BE2C (cell line): ENCODE data around the gene CADPS2.
"Not testable (repeated sequence)": the region's sequence is repeated elsewhere in the genome, so short reads cannot be mapped to it uniquely, and the experiment has no call there.

Experiments
- DNase-seq: peaks from one replicate; pipeline ENCODE4 v3.0.0-alpha.2; 2020
- H3K27me3 ChIP-seq: fragments of 250-450 bp; sonication (Bioruptor Pico); 2 replicates; pipeline ENCODE4 v1.5.1; 2020; ENCODE audit warnings: mild to moderate bottlenecking
- H3K36me3 ChIP-seq: fragments of 250-450 bp; sonication (Bioruptor Pico); 2 replicates; pipeline ENCODE4 v1.5.1; 2020; ENCODE audit warnings: mild to moderate bottlenecking
- H3K4me1 ChIP-seq: fragments of 250-450 bp; sonication (Bioruptor Pico); 2 replicates; pipeline ENCODE4 v1.5.1; 2020
- H3K4me3 ChIP-seq: 2 replicates; pipeline ENCODE4 v1.5.1; 2011; ENCODE audit warnings: low read depth, low read length
- H3K9me3 ChIP-seq: fragments of 250-450 bp; sonication (Bioruptor Pico); 2 replicates; pipeline ENCODE4 v1.5.1; 2020
- TF ChIP-seq, protein P1 (sequence below): IDR thresholded peaks from 2 replicates; pipeline ENCODE4 v1.5.1; 2012; ENCODE audit warnings: mild to moderate bottlenecking, low read depth, low read length

Gene CADPS2

DNA sequence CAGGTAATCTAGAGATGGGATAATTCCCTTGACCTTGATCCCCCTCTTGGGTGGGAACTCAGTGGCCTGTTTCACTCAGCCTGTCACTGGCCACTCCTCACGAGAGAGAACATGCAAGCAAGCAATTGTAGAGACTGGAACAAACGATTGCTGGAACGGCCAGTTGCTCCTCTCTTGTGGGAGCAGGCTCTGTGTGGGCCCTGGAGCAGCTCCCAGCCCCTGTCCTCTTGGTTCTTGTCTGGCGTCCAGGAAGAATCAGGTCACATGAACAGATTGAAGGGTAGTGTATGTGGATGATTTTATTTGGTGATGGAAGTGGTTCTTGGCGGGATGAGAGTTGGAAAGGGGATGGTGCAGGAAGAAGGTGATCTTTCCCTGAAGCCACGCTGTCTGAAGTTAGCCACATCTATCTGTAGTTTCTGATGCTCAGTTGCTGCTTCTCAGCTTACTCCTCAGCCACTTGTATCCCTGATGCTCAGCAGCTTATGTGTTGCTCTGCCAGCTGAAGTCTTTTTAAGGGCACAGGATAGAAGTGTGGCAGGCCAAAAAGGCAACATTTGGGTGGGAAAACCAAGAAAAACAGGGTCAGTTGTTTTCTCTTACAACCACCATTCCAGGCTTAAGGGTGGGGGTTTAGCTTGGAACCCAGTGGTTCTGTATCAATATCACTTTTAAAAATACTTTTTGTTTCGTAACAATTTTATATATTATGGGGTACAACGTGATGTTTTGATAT, 203.3 kb downstream of the CADPS2 start:
- no peaks in the 10 kb centered on the region for H3K4me1 ChIP-seq
- no peaks in the 10 kb centered on the region for H3K9me3 ChIP-seq
- DNase-seq: no peak
- H3K27me3 ChIP-seq: peaks cover 2% of the 10 kb centered on the region
- no peaks in the 10 kb centered on the region for H3K36me3 ChIP-seq
- TF ChIP-seq, protein P1, sequence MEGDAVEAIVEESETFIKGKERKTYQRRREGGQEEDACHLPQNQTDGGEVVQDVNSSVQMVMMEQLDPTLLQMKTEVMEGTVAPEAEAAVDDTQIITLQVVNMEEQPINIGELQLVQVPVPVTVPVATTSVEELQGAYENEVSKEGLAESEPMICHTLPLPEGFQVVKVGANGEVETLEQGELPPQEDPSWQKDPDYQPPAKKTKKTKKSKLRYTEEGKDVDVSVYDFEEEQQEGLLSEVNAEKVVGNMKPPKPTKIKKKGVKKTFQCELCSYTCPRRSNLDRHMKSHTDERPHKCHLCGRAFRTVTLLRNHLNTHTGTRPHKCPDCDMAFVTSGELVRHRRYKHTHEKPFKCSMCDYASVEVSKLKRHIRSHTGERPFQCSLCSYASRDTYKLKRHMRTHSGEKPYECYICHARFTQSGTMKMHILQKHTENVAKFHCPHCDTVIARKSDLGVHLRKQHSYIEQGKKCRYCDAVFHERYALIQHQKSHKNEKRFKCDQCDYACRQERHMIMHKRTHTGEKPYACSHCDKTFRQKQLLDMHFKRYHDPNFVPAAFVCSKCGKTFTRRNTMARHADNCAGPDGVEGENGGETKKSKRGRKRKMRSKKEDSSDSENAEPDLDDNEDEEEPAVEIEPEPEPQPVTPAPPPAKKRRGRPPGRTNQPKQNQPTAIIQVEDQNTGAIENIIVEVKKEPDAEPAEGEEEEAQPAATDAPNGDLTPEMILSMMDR: no peak
- H3K4me3 ChIP-seq: no peak overlapping the region

DNA sequence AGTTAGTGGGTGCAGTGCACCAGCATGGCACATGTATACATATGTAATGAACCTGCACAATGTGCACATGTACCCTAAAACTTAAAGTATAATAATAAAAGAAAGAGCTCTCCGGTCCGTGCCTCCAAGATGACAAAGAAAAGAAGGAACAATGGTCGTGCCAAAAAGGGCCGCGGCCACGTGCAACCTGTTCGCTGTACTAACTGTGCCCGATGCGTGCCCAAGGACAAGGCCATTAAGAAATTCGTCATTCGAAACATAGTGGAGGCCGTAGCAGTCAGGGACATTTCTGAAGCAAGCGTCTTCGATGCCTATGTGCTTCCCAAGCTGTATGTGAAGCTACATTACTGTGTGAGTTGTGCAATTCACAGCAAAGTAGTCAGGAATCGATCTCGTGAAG, 205.1 kb downstream of the CADPS2 start:
- not testable (repeated sequence) for H3K9me3 ChIP-seq, DNase-seq, H3K4me1 ChIP-seq, H3K36me3 ChIP-seq, H3K4me3 ChIP-seq, H3K27me3 ChIP-seq

DNA sequence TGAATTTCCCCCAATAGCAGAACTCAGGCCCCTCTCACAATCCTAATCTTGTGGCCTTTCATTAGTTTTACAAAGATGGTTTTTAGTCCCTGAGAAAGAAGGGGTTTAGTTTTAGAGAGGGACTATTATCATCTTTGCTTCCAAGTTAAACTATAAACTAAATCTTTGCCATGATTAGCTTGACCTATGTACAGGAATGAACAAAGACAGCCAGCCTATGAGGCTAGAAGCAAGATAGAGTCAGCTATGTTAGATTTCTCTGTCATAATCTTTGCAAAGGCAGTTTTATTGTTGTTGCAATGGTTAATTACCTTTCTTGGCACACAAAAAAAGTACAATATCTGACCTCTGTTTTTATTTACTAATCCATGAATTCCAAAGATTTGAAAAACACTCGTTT, 206.4 kb downstream of the CADPS2 start:
- no peak overlapping the region for H3K4me3 ChIP-seq
- no peak for DNase-seq

DNA sequence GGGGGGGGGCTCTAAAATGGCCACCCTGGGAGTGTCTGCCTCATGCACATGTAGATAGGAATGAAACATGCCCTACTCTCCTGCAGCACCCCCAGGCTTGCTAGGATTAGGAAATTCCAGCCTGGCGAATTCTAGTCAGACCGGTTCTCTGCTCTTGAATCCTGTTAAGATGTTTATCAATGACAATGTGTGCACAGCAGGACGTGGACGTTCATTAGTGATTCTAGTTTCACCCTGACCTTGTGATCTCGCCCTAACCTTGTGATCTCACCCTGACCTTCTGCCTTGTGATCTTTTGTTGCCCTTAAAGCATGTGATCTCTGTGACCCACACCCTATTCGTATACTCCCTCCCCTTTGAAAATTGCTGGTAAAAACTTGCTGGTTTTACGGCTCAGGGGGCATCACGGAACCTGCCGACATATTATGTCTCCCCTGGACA, 207.0 kb downstream of the CADPS2 start:
- H3K9me3 ChIP-seq, DNase-seq, H3K36me3 ChIP-seq, H3K27me3 ChIP-seq, H3K4me1 ChIP-seq, H3K4me3 ChIP-seq: not testable (repeated sequence)

More for the DNA sequence above, 206.4 kb downstream of the CADPS2 start:
- TF ChIP-seq, protein P1: no peak
- Histone ChIP-seq H3K27me3 (no peaks in the 10 kb centered on the region), H3K9me3 (no peaks in the 10 kb centered on the region), H3K4me1 (no peaks in the 10 kb centered on the region), H3K36me3 (no peaks in the 10 kb centered on the region)

DNA sequence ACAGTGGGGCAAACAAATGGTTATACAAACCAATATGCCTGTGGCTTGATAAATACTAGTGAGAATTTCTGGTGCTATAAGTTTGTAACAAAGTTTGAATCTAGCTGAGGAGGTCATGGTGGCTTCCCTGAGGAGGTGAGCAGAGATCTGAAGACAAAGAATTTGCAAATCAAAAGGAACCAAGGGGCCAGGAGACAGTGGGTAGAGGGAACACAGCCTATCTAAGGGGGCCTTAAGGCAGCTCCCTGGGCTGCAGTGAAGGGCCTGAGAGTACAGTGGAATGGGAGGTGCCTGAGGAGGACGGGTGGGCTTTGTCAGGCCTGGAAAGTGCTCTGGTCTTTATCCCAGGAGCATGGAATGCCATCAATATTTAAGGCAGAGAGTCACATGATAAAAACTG, 209.1 kb downstream of the CADPS2 start:
- H3K4me3 ChIP-seq: no peak overlapping the region
- H3K9me3 ChIP-seq: no peaks in the 10 kb centered on the region
- H3K36me3 ChIP-seq: no peaks in the 10 kb centered on the region
- no peaks in the 10 kb centered on the region for H3K4me1 ChIP-seq
- DNase-seq: no peak
- no peaks in the 10 kb centered on the region for H3K27me3 ChIP-seq
- TF ChIP-seq, protein P1: no peak

DNA sequence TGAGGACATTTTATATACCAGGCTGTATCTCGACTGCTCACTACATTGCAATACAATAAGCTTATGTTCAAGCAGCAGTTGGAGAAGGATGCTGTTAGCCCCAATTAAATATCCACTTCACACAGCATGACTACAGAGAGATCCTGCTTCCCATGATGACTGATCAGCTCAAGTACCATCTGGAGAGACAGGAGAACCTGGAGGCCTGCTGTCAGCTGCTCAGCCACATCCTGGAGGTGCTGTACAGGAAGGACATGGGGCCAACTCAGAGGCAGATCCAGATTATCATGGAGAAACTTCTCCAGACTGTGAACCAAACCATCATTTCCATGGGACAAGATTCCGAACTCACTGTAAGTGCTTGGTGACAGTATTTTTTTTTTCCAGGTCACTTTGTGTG, 209.8 kb downstream of the CADPS2 start:
- Histone ChIP-seq H3K36me3 (no peaks in the 10 kb centered on the region), H3K9me3 (no peaks in the 10 kb centered on the region), H3K4me1 (no peaks in the 10 kb centered on the region), H3K4me3 (no peak overlapping the region), H3K27me3 (no peaks in the 10 kb centered on the region)
- TF ChIP-seq, protein P1: no peak
- no peak for DNase-seq

DNA sequence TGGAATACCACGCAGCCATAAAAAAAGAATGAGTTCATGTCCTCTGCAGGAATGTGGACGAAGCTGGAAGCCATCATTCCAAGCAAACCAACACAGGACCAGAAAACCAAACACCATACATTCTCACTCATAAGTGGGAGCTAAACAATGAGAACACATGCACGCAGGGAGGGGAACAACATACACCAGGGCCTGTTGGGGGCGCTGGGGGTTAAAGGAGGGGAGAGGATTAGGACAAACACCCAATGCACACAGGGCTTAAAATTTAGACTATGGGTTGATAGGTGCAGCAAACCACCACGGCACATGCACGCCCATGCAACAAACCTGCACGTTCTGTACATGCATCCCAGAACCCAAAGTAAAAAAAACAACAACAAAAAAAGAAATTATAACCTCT, 210.6 kb downstream of the CADPS2 start:
- H3K36me3 ChIP-seq: no peaks in the 10 kb centered on the region
- H3K9me3 ChIP-seq: no peaks in the 10 kb centered on the region
- no peaks in the 10 kb centered on the region for H3K27me3 ChIP-seq
- no peak for DNase-seq
- TF ChIP-seq, protein P1: no peak
- no peaks in the 10 kb centered on the region for H3K4me1 ChIP-seq
- H3K4me3 ChIP-seq: no peak overlapping the region
